HTERT RPE-1 (cell line): ENCODE results near the gene RBPMS2.

Experiments
- in situ Hi-C: fragments of 300-500 bp; cut with MboI; formaldehyde crosslinking; loops from 4 replicates; pipeline ENCODE4 v1.14.3; 2020; ENCODE audit warnings: low sequenced_read_pairs

Gene RBPMS2

GRCh38 chr15:64695561-64695992, 79.8 kb downstream of the RBPMS2 start:
- in situ Hi-C loops: no loop called here

GRCh38 chr15:64694816-64695215, 80.6 kb downstream of the RBPMS2 start:
- in situ Hi-C loops: no loop called here

GRCh38 chr15:64693134-64693533, 82.3 kb downstream of the RBPMS2 start:
- in situ Hi-C loops: no loop called here

GRCh38 chr15:64691896-64692565, 83.4 kb downstream of the RBPMS2 start:
- in situ Hi-C loops: no loop called here

- in situ Hi-C loops: no loop called here
Measured at GRCh38 chr15:64690578-64691296, 84.7 kb downstream of the RBPMS2 start.

- in situ Hi-C loops: no loop called here
Measured at GRCh38 chr15:64690008-64690407, 85.4 kb downstream of the RBPMS2 start.
